ENCODE measurements around the gene HLA-DMB. TPM values are rescaled to one million over a fixed set of nuclear protein-coding genes. Genes with fewer than 3 reads are reported as not detected.

The HLA-DMB gene
- total RNA-seq, 2 experiments from 2014 or later: 3.5 to 3.6 TPM

DNA sequence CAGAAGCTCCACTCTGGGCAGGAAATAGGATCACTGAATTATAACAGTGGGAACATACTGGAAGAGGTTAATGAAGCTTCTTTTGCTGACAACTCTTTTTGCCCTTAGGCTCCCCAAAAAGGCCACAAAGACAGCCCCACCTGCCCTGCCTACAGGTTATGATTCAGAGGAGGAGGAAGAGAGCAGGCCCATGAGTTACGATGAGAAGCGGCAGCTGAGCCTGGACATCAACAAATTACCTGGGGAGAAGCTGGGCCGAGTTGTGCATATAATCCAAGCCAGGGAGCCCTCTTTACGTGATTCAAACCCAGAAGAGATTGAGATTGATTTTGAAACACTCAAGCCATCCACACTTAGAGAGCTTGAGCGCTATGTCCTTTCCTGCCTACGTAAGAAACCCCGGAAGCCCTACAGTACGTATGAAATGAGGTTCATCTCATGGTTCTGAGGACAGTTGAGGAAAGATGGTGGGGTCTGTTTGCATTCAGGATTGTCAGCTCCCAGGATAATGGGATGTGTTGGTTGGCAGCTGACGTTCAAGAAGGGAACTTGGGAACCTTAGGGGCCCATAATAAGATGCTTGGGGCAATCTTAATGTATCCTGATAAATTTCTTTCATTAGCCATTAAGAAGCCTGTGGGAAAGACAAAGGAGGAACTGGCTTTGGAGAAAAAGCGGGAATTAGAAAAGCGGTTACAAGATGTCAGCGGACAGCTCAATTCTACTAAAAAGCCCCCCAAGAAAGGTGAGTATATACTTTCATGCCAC lies 39.1 kb upstream of the HLA-DMB start:
- no peaks in the 10 kb centered on the region for H3K9me3 Mint-ChIP-seq
- no peak overlapping the region for H3K4me3 Mint-ChIP-seq
- no peak for DNase-seq
- ATAC-seq: no peak
- intact Hi-C loops (cut with micrococcal nuclease): no loop called here
- ChIA-PET POLR2A (interaction anchor here (0.6 to 25.7 kb wide), 15 partner anchors 9 to 592 kb away, joined by 3 to 852 read pairs (median 6); partner anchors contain the start of genes BRD2, HLA-DMA, HLA-DMB and PSMB8), CTCF (interaction anchor here (1.1 to 17.0 kb wide), 5 partner anchors 27 to 142 kb away, joined by 3 to 364 read pairs (median 10); partner anchors contain the start of genes HLA-DMA, HLA-DMB and TAP2)
- peaks cover 71% of the 10 kb centered on the region for H3K36me3 Mint-ChIP-seq (ENCODE audit: low read depth)
- peak overlapping the region; percentile 18 for H3K27ac Mint-ChIP-seq
- no peak for TF ChIP-seq CTCF (IDR thresholded peaks at IDR 0.05)
- H3K27me3 Mint-ChIP-seq: no peaks in the 10 kb centered on the region
- H3K4me1 Mint-ChIP-seq (ENCODE audit: low read depth): peaks cover 52% of the 10 kb centered on the region

DNA sequence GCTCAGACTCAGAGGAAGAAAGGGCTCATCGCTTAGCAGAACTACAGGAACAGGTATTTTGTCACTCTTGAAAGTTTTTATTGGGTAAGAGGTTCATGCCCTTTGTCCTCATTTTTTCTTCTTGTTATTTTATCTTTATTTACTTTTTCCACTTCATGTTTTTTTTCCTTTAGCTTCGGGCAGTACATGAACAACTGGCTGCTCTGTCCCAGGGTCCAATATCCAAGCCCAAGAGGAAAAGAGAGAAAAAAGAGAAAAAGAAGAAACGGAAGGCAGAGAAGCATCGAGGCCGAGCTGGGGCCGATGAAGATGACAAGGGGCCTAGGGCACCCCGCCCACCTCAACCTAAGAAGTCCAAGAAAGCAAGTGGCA lies 37.1 kb upstream of the HLA-DMB start:
- ChIA-PET CTCF (interaction anchor here (1.2 to 17.0 kb wide), 6 partner anchors 7 to 110 kb away, joined by 3 to 364 read pairs (median 64); partner anchors contain the start of genes BRD2, HLA-DMA and HLA-DMB), POLR2A (interaction anchor here (0.6 to 25.7 kb wide), 8 partner anchors 11 to 220 kb away, joined by 3 to 852 read pairs (median 6); partner anchors contain the start of genes BRD2, HLA-DMA, HLA-DMB and PSMB8)
- Mint-ChIP-seq H3K4me3 (no peak overlapping the region), H3K27me3 (no peaks in the 10 kb centered on the region), H3K36me3 (ENCODE audit: low read depth) (peaks cover 90% of the 10 kb centered on the region), H3K9me3 (no peaks in the 10 kb centered on the region), H3K4me1 (ENCODE audit: low read depth) (peaks cover 44% of the 10 kb centered on the region), H3K27ac (peak overlapping the region; percentile 25)
- intact Hi-C loops (cut with micrococcal nuclease): no loop called here
- TF ChIP-seq CTCF (IDR thresholded peaks at IDR 0.05): no peak
- ATAC-seq (no peak), DNase-seq (no peak)

- Mint-ChIP-seq H3K4me1 (ENCODE audit: low read depth) (peaks cover 44% of the 10 kb centered on the region), H3K9me3 (no peaks in the 10 kb centered on the region), H3K27me3 (no peaks in the 10 kb centered on the region), H3K27ac (peak overlapping the region; percentile 49), H3K36me3 (ENCODE audit: low read depth) (peaks cover 94% of the 10 kb centered on the region), H3K4me3 (peak overlapping the region; percentile 14)
- ChIA-PET CTCF (interaction anchor here (1.2 to 17.0 kb wide), 6 partner anchors 8 to 110 kb away, joined by 3 to 364 read pairs (median 64); partner anchors contain the start of genes BRD2, HLA-DMA and HLA-DMB), POLR2A (interaction anchor here (1.1 to 25.7 kb wide), 7 partner anchors 11 to 133 kb away, joined by 3 to 852 read pairs (median 6); partner anchors contain the start of genes BRD2, HLA-DMA, HLA-DMB and PSMB8)
- ATAC-seq (no peak), DNase-seq (no peak)
- intact Hi-C loops (cut with micrococcal nuclease): no loop called here
- TF ChIP-seq CTCF (IDR thresholded peaks at IDR 0.05): no peak
Observed at GRCh38 chr6:32977272-32977952, 36.6 kb upstream of the HLA-DMB start.

DNA sequence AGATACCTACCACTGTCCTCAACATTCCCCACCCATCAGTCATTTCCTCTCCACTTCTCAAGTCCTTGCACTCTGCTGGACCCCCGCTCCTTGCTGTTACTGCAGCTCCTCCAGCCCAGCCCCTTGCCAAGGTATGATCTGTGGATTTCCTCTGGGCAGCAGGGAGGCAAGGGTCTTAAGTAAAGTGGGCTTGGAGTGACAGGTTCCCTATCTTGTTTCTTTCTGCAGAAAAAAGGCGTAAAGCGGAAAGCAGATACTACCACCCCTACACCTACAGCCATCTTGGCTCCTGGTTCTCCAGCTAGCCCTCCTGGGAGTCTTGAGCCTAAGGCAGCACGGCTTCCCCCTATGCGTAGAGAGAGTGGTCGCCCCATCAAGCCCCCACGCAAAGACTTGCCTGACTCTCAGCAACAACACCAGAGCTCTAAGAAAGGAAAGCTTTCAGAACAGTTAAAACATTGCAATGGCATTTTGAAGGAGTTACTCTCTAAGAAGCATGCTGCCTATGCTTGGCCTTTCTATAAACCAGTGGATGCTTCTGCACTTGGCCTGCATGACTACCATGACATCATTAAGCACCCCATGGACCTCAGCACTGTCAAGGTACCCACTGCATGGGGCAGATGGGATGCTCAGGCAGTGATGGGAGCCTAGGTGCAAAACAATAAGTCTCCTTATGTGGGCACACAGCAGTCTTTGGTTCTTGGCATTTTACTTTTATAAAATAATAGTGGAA lies 35.7 kb upstream of the HLA-DMB start:
- intact Hi-C loops (cut with micrococcal nuclease): no loop called here
- H3K4me1 Mint-ChIP-seq (ENCODE audit: low read depth): peaks cover 44% of the 10 kb centered on the region
- CTCF ChIA-PET: interaction anchor here (1.3 to 17.0 kb wide), 8 partner anchors 9 to 137 kb away, joined by 3 to 364 read pairs (median 6); partner anchors contain the start of genes BRD2, HLA-DMA and HLA-DMB

More for the DNA sequence above, 35.7 kb upstream of the HLA-DMB start:
- Mint-ChIP-seq H3K4me3 (peak overlapping the region; percentile 95), H3K9me3 (no peaks in the 10 kb centered on the region), H3K27me3 (no peaks in the 10 kb centered on the region), H3K27ac (peak overlapping the region; percentile 99), H3K36me3 (ENCODE audit: low read depth) (peaks cover 97% of the 10 kb centered on the region)
- ATAC-seq (no peak), DNase-seq (no peak)
- POLR2A ChIA-PET: interaction anchor here (0.7 to 30.4 kb wide), 8 partner anchors 1 to 137 kb away, joined by 3 to 852 read pairs (median 146); partner anchors contain the start of genes BRD2, HLA-DMA, HLA-DMB and PSMB8
- no peak for TF ChIP-seq CTCF (IDR thresholded peaks at IDR 0.05)
